GM19025 (cell line): ENCODE data around the gene ZNF701.
"Not testable (repeated sequence)": the region's sequence is repeated elsewhere in the genome, so short reads cannot be mapped to it uniquely, and the experiment has no call there.

ENCODE experiments used
- ATAC-seq: cut with Tn5 transposase; IDR thresholded peaks from one replicate; pipeline ENCODE4 v1.9.1; 2021; ENCODE audit warnings: mild to moderate bottlenecking, low read depth, moderate library complexity; ENCODE audit not compliant: unreplicated experiment

The ZNF701 gene

GRCh38 chr19:52561611-52562010 lies 8.5 kb upstream of the ZNF701 start:
- ATAC-seq: not testable (repeated sequence)

- ATAC-seq: no peak
Observed at GRCh38 chr19:52566121-52566520, 4.0 kb upstream of the ZNF701 start.

- no peak for ATAC-seq
Observed at GRCh38 chr19:52566588-52566987, 3.5 kb upstream of the ZNF701 start.

- no peak for ATAC-seq
Observed at GRCh38 chr19:52567921-52568320, 2.2 kb upstream of the ZNF701 start.

- not testable (repeated sequence) for ATAC-seq
Observed at GRCh38 chr19:52569638-52569999, 468 bp upstream of the ZNF701 start.

GRCh38 chr19:52584736-52585440 lies 14.8 kb downstream of the ZNF701 start:
- ATAC-seq: no peak

GRCh38 chr19:52585604-52586003 lies 15.5 kb downstream of the ZNF701 start:
- ATAC-seq: no peak

GRCh38 chr19:52590728-52591127 lies 20.6 kb downstream of the ZNF701 start:
- ATAC-seq: no peak

GRCh38 chr19:52592301-52592700 lies 22.2 kb downstream of the ZNF701 start:
- no peak for ATAC-seq

- not testable (repeated sequence) for ATAC-seq
Observed at GRCh38 chr19:52593441-52593840, 23.4 kb downstream of the ZNF701 start.

- no peak for ATAC-seq
Observed at GRCh38 chr19:52599241-52599640, 29.2 kb downstream of the ZNF701 start.

- ATAC-seq: peak; percentile 20
Observed at GRCh38 chr19:52600639-52601024, 30.5 kb downstream of the ZNF701 start.

- peak; percentile 96 for ATAC-seq
Observed at GRCh38 chr19:52601025-52601973, 31.2 kb downstream of the ZNF701 start.

- ATAC-seq: not testable (repeated sequence)
Observed at GRCh38 chr19:52601974-52602366, 31.9 kb downstream of the ZNF701 start.

- no peak for ATAC-seq
Observed at GRCh38 chr19:52602941-52603340, 32.9 kb downstream of the ZNF701 start.

- ATAC-seq: no peak
Observed at GRCh38 chr19:52603558-52604207, 33.6 kb downstream of the ZNF701 start.

- no peak for ATAC-seq
Observed at GRCh38 chr19:52613299-52613906, 43.3 kb downstream of the ZNF701 start.

- ATAC-seq: no peak
Observed at GRCh38 chr19:52621376-52621775, 51.3 kb downstream of the ZNF701 start.

GRCh38 chr19:52622261-52622660 lies 52.2 kb downstream of the ZNF701 start:
- no peak for ATAC-seq

GRCh38 chr19:52626915-52627314 lies 56.8 kb downstream of the ZNF701 start:
- ATAC-seq: no peak

GRCh38 chr19:52627441-52627840 lies 57.4 kb downstream of the ZNF701 start:
- ATAC-seq: not testable (repeated sequence)
